Transverse colon (tissue), 4 donors: ENCODE data around the gene USF1.
"Not testable (repeated sequence)": the region's sequence is repeated elsewhere in the genome, so short reads cannot be mapped to it uniquely, and the experiment has no call there.

Experiments used
- EP300 ChIP-seq: sonication (generic); formaldehyde crosslinking; IDR thresholded peaks from one replicate; pipeline ENCODE4 v1.6.1; 2017; ENCODE audit warnings: antibody characterized with exemption, low read depth
- POLR2A ChIP-seq: fragments of 450-650 bp; IDR thresholded peaks from one replicate; pipeline ENCODE4 v1.6.1; 2016; ENCODE audit warnings: antibody characterized with exemption, mild to moderate bottlenecking, moderate library complexity
- POLR2AphosphoS5 ChIP-seq, 3 donors: sonication (generic); formaldehyde crosslinking; IDR thresholded peaks; one replicate each; pipeline ENCODE4 v1.6.1; 2016; ENCODE audit warnings: antibody characterized with exemption in 3 of 3
- TF ChIP-seq, protein P1 (sequence below), 5 experiments: fragments of 200-600 bp in 3 of 5; fragments of 450-650 bp in 2 of 5; sonication (generic) in 3 of 5; IDR thresholded peaks; 1 replicate in 2 of 5; 2 replicates in 3 of 5; pipeline ENCODE4 v1.5.1; 2016 to 2017; ENCODE audit warnings: antibody characterized with exemption in 5 of 5, inconsistent platforms in 3 of 5, mild to moderate bottlenecking in 2 of 5, moderate library complexity in 1 of 5

DNA sequence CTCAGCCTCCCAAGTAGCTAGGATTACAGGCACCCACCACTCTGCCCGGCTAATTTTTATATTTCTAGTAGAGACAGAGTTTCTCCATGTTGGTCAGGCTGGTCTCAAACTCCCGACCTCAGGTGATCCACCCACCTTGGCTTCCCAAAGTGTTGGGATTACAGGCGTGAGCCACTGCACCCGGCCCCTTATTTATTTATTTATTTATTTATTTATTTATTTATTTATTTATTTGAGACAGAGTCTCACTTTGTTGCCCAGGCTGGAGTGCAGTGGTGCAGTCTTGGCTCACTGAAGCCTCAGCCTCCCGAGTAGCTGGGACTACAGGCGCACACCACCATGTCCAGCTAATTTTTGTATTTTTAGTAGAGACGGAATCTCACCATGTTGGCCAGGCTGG, 19.9 kb upstream of the USF1 start:
- TF ChIP-seq, protein P1, sequence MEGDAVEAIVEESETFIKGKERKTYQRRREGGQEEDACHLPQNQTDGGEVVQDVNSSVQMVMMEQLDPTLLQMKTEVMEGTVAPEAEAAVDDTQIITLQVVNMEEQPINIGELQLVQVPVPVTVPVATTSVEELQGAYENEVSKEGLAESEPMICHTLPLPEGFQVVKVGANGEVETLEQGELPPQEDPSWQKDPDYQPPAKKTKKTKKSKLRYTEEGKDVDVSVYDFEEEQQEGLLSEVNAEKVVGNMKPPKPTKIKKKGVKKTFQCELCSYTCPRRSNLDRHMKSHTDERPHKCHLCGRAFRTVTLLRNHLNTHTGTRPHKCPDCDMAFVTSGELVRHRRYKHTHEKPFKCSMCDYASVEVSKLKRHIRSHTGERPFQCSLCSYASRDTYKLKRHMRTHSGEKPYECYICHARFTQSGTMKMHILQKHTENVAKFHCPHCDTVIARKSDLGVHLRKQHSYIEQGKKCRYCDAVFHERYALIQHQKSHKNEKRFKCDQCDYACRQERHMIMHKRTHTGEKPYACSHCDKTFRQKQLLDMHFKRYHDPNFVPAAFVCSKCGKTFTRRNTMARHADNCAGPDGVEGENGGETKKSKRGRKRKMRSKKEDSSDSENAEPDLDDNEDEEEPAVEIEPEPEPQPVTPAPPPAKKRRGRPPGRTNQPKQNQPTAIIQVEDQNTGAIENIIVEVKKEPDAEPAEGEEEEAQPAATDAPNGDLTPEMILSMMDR (IDR thresholded peaks at IDR 0.05): not testable (repeated sequence)
- TF ChIP-seq POLR2A; EP300; POLR2AphosphoS5 (IDR thresholded peaks at IDR 0.05): not testable (repeated sequence)
